Body of pancreas (tissue), 4 donors: ENCODE results near the gene MORN1. TPM values are rescaled to one million over a fixed set of nuclear protein-coding genes. Genes with fewer than 3 reads are reported as not detected.
A peak's percentile ranks its signal among the peaks of the same experiment; 100 is the strongest.

Source experiments
- ATAC-seq: fragments of 150-250 bp; one replicate; pipeline ENCODE4 v1.9.1; 2016
- DNase-seq, 4 donors: peaks; one replicate each; pipeline ENCODE4 v3.0.0-alpha.2; 2019
- H3K27ac ChIP-seq, 4 donors: fragments of 200-600 bp; sonication (generic); 1 replicate in 3 of 4; 2 replicates in 1 of 4; pipeline versions ENCODE4 v1.5.1 to v1.6.1; 2016 to 2019; ENCODE audit warnings: mild to moderate bottlenecking in 1 of 4, mixed read lengths in 1 of 4, moderate library complexity in 1 of 4
- H3K27me3 ChIP-seq, 2 donors: fragments of 200-600 bp; sonication (generic); one replicate each; pipeline ENCODE4 v1.6.0; 2016; ENCODE audit warnings: mild to moderate bottlenecking in 1 of 2
- H3K36me3 ChIP-seq, 2 donors: fragments of 200-600 bp; sonication (generic); replicated peaks in 1 of 2; 2 replicates each; pipeline ENCODE4 v1.5.1; 2016; ENCODE audit warnings: low read depth in 2 of 2; ENCODE audit not compliant: insufficient read depth in 1 of 2
- H3K4me1 ChIP-seq: fragments of 200-600 bp; sonication (generic); one replicate; pipeline ENCODE4 v1.6.0; 2016
- H3K4me3 ChIP-seq, 2 donors: fragments of 200-600 bp; sonication (generic); 1 replicate in 1 of 2; 2 replicates in 1 of 2; pipeline ENCODE4 v1.5.1; 2016 to 2019
- H3K9me3 ChIP-seq, 3 donors: fragments of 200-600 bp; sonication (generic); 1 replicate in 2 of 3; 2 replicates in 1 of 3; pipeline ENCODE4 v1.5.1; 2016
- CTCF ChIP-seq, 7 experiments: fragments of 450-650 bp in 4 of 7; fragments of 200-600 bp in 3 of 7; sonication (generic) in 3 of 7; IDR thresholded peaks; one replicate each; pipeline ENCODE4 v1.5.1; 2016 to 2019; ENCODE audit warnings: antibody characterized with exemption in 7 of 7
- POLR2A ChIP-seq, 3 donors: fragments of 450-650 bp; IDR thresholded peaks; one replicate each; pipeline ENCODE4 v1.6.1; 2016; ENCODE audit warnings: antibody characterized with exemption in 3 of 3, mild to moderate bottlenecking in 2 of 3
- WGBS, 2 donors: methylation state at CpG; one replicate each; pipeline ENCODE4 v1.1.5; 2017; 5-methylcytosine and 5-hydroxymethylcytosine counted together
- intact Hi-C: fragments of 100-400 bp; cut with DNase I; formaldehyde crosslinking; loops from one replicate; pipeline ENCODE4 v1.15.1; 2023
- total RNA-seq, 2 donors: library from RNA; depleted of rRNA; stranded (reverse); fragments of >200 nt; gene quantifications; one replicate each; pipeline ENCODE4 v1.1.0, GENCODE V29; 2016

MORN1 gene
- total RNA-seq, 2 donors from 2014 or later = 7.0 to 17.8 TPM

GRCh38 chr1:2347896-2348295 is 43.5 kb downstream of the MORN1 start:
- Histone ChIP-seq H3K4me1 (peaks cover 4% of the 10 kb centered on the region), H3K36me3 (no peaks in the 10 kb centered on the region), H3K9me3 (no peaks in the 10 kb centered on the region), H3K27ac (peak overlapping the region in 1 of 4 donors; percentile 28), H3K4me3 (no peak overlapping the region), H3K27me3 (no peaks in the 10 kb centered on the region)
- DNase-seq (no peak), ATAC-seq (no peak)
- 59 to 77% methylated on average over 20 to 23 of the region's 23 CpGs for WGBS, 2 donors
- intact Hi-C loops = no loop called here
- no peak for TF ChIP-seq CTCF (IDR thresholded peaks at IDR 0.05)
- no peak for TF ChIP-seq POLR2A (IDR thresholded peaks at IDR 0.05)

GRCh38 chr1:2347409-2347785 is 44.0 kb downstream of the MORN1 start:
- no peaks in the 10 kb centered on the region for H3K36me3 ChIP-seq
- 43 to 49% methylated on average over 4 to 6 of the region's 13 CpGs for WGBS, 2 donors
- no peaks in the 10 kb centered on the region for H3K9me3 ChIP-seq
- TF ChIP-seq CTCF (IDR thresholded peaks at IDR 0.05) = no peak
- TF ChIP-seq POLR2A (IDR thresholded peaks at IDR 0.05) = no peak
- no peaks in the 10 kb centered on the region for H3K27me3 ChIP-seq
- no peak overlapping the region for H3K4me3 ChIP-seq
- intact Hi-C loops = no loop called here
- ATAC-seq = no peak
- no peak overlapping the region for H3K27ac ChIP-seq
- peaks cover 4% of the 10 kb centered on the region for H3K4me1 ChIP-seq
- no peak for DNase-seq

- Histone ChIP-seq H3K27ac (no peak overlapping the region), H3K27me3 (no peaks in the 10 kb centered on the region), H3K4me3 (no peak overlapping the region), H3K36me3 (no peaks in the 10 kb centered on the region), H3K4me1 (peaks cover 4% of the 10 kb centered on the region), H3K9me3 (no peaks in the 10 kb centered on the region)
- WGBS, 2 donors = 82% methylated on average over 17 of the region's 17 CpGs; no CpG with 5 or more reads in 1 of the 2 donors
- DNase-seq = no peak
- no peak for ATAC-seq
- intact Hi-C loops = no loop called here
- TF ChIP-seq CTCF (IDR thresholded peaks at IDR 0.05) (no peak), POLR2A (IDR thresholded peaks at IDR 0.05) (no peak)
Observed at GRCh38 chr1:2346691-2347408, 44.5 kb downstream of the MORN1 start.

- ATAC-seq (no peak), DNase-seq (no peak)
- H3K36me3 ChIP-seq = no peaks in the 10 kb centered on the region
- no peaks in the 10 kb centered on the region for H3K9me3 ChIP-seq
- 75 to 81% methylated on average over 15 to 24 of the region's 24 CpGs for WGBS, 2 donors
- H3K27me3 ChIP-seq = no peaks in the 10 kb centered on the region
- H3K4me3 ChIP-seq = no peak overlapping the region
- no peak overlapping the region for H3K27ac ChIP-seq
- H3K4me1 ChIP-seq = peaks cover 4% of the 10 kb centered on the region
- intact Hi-C loops = no loop called here
- no peak for TF ChIP-seq POLR2A (IDR thresholded peaks at IDR 0.05)
- no peak for TF ChIP-seq CTCF (IDR thresholded peaks at IDR 0.05)
Observed at GRCh38 chr1:2345297-2346075, 45.9 kb downstream of the MORN1 start.
